ENCODE results near the gene CCSAP.

CCSAP gene

DNA sequence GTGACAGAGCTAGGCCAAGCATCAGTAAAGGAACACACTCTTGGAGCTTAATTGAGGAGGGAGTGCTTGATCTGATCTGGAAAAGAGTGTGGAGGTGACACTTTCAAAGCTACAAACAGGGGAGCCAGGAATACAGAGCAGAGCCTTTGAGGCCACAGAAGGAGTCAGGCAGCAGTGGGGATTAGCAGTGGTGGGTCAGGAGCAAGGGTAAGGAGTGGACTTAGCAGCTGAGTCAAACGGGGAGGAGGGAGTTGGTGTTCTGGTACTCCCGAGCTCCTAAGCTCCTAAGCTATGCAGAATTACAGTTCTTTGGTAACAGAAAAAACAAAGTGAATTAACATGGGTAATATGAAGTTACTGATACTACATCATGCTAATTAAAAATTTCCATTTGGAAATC lies 57.4 kb downstream of the CCSAP start:
- no peak for DNase-seq

DNA sequence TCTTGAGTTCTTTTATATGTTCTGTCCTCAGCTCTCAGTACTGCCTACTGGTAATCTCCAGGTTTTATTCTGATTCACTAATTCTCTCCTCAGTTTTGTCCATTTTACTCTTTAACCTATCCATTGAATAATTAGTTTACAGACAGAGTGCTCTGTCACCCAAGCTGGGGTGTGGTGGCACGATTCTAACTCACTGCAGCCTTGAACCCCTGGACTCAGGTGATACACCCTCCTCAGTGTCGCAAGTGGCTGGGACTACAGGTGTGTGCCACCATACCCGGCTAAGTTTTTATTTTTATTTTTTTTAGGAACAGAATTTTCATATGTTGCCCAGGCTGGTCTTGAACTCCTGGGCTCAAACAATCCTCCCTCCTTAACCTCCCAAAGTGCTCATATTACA lies 58.0 kb downstream of the CCSAP start:
- no peak for DNase-seq

DNA sequence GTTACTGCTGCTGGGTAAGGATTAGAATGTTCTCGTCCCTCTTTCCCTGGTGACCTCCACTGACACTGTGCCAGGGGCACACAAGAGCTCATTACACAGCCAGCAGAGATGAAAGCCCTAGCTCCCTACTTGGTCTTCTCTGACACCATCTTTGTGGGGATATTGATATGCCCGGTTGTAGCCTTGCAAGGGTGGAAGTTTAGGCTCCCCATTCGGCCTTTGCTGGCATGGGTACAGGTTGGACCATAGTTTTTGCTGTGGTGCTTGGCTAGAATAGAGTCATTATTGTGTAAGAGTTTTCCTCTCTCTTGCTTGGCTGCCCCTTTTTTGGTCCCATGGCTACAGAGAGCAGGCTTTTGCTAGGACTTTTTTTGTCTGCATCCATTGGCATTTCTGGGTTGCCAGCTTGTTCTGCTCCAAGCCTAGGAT lies 59.6 kb downstream of the CCSAP start:
- DNase-seq = no peak

DNA sequence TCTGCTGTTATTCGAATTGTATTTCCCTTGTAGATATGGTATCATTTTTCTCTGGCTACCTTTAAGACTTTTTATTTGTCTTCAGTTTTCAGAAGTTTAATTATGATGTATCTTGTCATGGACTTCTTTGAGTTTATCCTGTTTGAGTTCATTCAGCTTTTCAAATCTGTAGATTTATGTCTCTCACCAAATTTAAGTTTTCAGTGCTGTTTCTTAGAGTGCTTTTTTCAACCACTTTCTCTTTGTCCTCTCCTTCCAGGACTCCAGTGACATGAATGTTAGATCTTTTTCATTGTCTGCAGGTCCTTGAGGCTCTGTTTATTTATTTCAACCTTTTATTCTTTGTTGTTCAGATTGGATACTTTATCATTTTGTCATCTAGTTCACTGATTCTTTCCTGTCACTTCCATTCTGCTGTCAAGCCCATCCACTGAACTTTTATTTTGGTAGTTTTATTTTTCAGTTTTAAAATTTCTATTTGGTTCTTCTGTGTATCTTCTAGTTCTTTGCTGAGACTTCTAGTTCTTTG lies 60.5 kb downstream of the CCSAP start:
- DNase-seq = no peak

DNA sequence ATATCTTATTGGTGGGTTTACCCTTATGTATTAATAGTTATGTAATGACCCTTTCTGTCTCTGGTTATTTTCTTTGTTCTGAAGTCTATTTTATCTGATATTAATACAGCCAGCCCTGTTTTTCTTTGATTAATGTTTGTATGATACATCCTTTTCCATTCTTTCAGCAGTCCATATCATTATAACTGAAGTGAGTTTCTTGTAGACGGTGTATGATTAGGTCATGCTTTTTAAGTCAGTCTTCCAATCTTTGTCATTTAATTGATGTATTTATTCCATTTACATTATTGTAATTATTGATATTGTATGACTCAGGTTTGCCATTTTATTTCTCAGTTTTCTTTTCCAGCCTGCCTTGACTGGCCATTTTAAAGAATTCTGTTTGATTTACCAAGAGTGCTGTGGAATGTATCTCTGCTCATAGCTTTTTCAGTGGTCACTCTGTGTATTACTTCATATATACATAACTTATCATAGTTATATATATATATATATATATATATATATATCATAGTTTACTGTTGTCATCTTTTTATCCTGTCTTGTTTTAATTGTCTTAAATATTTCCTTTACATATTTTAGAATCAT lies 61.4 kb downstream of the CCSAP start:
- no peak for DNase-seq

DNA sequence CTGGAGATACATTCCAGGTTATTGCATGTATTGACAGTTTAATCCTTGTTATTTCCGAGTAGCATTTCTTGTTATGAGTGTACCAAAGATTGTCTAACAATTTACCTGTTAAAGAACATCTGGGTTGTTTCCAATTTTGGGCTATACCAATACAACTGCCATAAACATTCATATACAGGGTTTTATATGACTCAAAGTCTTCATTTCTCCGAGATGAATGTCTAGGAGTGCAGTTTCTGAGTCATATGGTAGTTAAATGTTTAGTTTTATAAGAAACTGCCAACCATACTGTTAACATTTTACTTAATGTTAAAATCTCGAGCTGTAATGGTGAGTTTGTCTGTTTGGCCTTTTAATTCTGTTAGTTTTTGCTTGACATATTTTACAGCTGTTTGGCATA lies 61.9 kb downstream of the CCSAP start:
- no peak for DNase-seq

DNA sequence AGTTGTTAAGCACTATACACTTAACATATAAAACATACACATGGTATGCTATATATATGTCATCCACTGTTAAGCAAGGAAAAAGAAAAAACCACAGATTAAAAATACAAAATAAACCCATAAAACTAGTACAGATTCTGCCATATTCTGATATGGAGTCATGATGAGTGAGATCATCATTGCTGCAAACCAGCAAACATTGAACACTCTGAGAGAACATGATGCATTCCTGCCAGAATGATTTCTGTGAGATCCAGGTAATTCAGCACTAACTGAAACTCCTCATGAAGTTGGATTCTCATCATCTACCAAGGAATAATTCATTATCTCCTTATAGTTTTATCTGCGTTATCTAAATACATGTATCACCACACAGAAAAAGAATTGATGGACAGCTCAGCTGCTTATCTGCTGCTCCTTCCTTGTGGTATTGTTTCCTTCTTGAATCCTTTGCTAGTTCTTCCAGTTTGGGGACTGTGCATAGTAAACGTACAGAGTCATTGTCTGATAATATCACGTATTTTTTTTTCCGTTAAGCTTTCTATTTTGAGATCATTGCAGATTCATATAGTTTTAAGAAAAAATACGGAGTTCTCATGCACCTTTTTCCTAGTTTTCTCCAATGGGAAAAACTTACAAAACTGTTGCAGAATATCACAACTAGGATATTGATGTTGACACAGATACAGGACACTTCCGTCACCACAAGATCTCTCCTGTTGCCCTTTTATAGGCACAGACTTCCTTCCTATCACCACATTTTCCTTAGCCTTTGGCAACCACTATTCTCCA lies 62.6 kb downstream of the CCSAP start:
- no peak for DNase-seq

DNA sequence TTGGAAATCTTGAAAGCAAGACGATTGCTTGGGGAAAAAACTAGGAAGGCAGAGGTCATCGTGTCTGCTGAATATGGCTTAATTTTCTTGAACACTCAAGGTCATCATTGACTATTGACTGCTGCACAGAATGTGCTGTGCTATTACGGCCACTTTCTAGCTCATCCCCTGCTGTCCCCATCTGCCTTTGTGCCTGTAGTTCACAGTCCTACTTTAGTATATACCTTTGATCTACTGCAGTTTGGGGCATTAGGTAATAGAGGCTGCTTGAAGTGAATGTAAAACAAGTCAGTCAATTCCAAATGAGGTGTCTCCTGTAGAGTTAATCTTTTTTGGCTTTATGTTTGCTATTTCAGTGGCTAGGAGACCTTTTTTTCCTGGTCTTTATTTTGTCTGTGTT lies 63.6 kb downstream of the CCSAP start:
- no peak for DNase-seq

DNA sequence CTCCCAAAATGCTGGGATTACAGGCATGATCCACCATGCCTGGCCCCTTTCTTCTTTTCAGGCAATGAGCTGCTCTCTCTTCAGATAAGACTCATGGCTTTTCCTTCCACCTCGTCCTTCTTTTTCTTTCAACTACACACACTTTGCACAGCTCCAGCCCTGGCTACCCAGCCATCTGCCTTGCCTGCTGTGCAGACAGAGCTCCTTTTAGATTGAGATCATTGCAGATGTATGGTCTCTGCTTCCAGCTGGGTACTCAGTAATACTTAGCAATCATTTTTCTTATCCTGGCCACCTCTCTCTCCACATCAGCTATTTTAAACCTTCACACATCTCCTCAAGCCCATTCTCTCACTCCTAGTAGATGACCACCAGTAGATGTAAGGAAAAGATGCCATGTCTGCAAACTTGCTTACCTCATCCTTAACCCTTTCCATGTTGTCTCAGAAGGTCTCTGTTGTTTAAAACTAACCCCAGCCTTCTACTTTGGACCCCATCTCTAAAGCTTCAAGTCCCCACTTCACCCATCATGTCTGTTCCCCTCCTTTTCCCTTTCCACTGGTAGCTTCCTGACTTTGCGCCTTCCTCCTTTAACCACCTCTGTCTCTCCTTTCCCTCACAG lies 64.6 kb downstream of the CCSAP start:
- DNase-seq = no peak

DNA sequence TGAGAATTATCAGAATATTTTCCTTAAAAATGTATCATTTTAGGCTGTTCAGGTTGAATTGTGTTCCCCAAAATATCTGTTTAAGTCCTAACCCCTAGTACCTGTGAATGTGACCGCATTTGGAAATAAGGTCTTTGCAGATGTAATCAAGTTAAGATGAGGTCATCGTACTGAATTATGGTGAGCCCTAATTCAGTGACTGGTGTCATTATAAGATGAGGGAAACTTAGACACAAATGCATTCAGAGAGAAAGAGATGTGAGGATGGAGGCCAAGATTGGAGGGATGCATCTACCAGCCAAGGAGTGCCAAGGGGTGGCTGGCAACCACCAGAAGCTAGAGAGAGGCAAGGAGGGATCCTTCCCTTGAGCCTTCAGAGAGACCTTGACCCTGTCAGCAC lies 67.8 kb downstream of the CCSAP start:
- no peak for DNase-seq

DNA sequence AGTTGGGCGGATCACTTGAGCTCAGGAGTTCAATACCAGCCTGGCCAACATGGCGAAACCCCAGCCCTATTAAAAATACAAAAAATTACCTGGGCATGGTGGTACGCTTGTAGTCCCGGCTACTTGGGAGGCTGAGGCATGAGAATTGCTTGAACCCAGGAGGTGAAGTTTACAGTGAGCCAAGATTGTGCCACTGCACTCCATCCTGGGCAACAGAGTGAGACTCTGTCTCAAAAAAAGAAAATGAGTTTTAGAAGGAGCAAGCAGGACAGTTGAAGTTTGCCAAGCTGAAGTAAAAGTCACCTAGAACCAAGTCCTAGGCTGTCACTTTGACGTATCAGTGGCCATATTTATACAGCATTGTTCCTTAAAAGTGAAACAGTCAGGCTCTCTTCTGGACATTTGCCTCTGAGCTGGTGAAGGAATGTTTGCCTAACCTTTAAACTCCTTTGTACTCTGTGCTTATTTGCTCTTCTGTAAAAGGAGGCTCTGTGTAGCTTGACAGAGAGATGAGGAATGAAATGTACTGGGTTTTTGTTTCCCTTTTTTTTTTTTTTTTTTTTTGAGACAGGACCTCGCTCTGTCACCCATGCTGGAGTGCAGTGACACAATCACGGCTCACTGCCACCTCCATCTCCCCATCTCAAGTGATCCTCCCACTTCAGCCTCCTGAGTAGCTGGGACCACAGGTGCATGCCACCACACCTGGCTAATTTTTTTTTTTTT lies 69.2 kb downstream of the CCSAP start:
- DNase-seq = no peak

DNA sequence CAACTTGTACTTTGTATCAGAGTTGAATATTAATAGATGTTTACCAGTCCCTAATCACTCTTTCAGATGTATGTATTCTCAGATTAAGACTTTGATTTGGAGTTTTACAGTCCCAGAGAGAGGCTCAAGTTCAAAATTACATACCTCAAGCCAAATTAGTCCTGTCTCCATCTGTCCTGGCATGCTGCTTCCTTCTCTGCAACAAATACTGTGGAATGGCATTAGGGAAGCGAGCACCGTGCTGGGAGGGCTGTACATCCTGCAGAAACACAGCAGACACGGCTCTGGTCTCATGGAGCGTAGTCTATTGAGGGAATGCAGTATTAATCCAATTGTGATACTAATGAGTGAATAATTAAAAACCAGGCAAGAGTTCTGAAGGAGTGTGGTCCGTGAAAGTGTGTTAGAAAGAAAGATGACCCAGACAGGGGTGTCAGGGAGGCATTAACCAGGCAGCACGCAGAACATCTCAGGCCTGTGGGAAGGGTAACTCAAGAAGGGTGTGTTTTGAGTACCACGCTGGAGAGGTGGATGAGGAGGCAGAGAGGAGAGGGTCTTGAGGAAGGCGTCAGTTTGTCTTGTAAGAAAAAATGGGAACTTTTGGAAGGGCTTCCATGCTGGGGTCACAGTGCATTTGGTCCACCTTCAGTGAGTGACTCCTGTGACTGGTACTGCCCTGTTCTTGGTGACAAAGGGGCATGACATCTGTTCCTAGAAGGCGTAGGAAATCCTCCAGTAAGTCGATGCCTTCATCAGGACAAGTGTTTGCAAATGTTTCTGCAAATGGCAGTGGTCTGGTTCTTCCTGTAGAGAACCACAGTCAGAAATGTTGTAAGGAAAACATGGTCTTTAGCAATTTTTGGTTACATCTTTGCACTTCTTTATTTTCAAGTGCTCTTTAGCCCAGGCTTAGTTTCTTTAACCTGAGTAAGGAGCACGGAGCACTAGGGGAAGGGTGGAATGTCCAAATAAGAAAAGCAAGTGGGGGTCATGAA lies 70.4 kb downstream of the CCSAP start:
- no peak for DNase-seq

DNA sequence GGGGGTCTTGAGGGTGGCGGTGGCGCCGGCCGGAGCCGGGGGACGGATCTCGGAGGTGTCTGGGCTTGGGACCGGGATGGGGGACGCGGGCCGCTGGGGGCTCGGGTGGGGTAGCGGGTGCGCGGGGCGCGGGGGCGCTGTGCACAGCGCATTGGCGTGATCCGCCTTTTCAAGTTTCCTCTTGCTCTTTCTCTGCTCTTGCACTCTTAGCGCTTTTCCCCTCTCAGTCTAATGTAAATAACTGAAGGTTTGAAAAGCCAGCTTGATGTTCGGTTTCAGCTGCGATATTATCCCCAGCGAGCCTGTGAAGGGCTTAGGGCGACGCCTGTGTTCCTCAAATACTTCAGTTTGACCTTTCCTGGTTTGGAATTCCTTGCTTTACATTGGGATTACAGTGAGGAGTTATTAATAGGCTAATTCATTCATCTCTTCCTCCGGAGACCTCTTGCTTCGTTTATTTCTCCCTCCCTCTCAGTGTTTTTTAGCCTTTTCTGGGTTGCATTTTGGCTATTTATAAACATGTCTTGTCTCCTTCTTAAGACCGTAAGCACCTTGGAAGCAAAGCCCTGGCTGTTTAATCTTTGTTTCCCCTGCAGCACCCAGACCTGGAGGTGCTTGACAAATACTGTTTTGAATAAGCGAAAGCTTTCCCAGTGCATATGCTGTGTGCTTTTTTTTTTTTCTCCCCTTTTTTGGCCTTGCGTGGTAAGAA lies 71.2 kb downstream of the CCSAP start:
- no peak for DNase-seq
